ENCODE data around the gene MFNG. TPM values are rescaled to one million over a fixed set of nuclear protein-coding genes. Genes with fewer than 3 reads are reported as not detected.

MFNG gene
- total and polyA plus RNA-seq, 7 donors = 8.0 to 33.9 (median 10.8) TPM

DNA sequence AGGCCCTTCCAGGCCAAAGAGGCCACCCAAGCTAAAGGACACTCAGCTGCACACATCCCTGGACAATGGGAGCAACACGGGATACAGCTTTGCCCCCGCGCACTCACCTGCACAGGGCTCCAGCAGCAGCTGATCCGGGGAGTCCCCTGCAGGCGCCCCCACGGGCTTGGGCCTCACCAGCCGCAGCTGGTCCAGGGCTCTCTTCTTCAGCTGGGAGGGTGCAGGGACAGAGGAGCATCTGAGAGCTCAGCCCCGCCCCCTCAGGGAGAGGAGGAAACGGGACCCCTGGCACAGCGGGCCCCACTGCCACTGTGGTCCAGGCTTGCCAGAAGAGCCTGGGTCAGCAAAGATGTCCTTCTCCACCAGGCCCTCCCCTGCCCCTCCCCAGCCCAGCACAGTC, 7.8 kb upstream of the MFNG start:
- Histone ChIP-seq H3K4me3 (no peak overlapping the region), H3K4me1 (no peaks in the 10 kb centered on the region), H3K27ac (no peak overlapping the region), H3K36me3 (no peaks in the 10 kb centered on the region), H3K9me3 (no peaks in the 10 kb centered on the region), H3K27me3 (peaks cover 0 to 59% (median 10%) of the 10 kb centered on the region in 3 donors)
- intact Hi-C loops (cut with DNase I) = no loop called here
- WGBS, 2 donors = 89 to 93% methylated on average over 10 of the region's 10 CpGs
- DNase-seq = no peak
- TF ChIP-seq POLR2AphosphoS5 (IDR thresholded peaks at IDR 0.05) (no peak), POLR2A (IDR thresholded peaks at IDR 0.05) (no peak), EP300 (IDR thresholded peaks at IDR 0.05) (no peak)
- TF ChIP-seq, protein P1, sequence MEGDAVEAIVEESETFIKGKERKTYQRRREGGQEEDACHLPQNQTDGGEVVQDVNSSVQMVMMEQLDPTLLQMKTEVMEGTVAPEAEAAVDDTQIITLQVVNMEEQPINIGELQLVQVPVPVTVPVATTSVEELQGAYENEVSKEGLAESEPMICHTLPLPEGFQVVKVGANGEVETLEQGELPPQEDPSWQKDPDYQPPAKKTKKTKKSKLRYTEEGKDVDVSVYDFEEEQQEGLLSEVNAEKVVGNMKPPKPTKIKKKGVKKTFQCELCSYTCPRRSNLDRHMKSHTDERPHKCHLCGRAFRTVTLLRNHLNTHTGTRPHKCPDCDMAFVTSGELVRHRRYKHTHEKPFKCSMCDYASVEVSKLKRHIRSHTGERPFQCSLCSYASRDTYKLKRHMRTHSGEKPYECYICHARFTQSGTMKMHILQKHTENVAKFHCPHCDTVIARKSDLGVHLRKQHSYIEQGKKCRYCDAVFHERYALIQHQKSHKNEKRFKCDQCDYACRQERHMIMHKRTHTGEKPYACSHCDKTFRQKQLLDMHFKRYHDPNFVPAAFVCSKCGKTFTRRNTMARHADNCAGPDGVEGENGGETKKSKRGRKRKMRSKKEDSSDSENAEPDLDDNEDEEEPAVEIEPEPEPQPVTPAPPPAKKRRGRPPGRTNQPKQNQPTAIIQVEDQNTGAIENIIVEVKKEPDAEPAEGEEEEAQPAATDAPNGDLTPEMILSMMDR (IDR thresholded peaks at IDR 0.05) = no peak

DNA sequence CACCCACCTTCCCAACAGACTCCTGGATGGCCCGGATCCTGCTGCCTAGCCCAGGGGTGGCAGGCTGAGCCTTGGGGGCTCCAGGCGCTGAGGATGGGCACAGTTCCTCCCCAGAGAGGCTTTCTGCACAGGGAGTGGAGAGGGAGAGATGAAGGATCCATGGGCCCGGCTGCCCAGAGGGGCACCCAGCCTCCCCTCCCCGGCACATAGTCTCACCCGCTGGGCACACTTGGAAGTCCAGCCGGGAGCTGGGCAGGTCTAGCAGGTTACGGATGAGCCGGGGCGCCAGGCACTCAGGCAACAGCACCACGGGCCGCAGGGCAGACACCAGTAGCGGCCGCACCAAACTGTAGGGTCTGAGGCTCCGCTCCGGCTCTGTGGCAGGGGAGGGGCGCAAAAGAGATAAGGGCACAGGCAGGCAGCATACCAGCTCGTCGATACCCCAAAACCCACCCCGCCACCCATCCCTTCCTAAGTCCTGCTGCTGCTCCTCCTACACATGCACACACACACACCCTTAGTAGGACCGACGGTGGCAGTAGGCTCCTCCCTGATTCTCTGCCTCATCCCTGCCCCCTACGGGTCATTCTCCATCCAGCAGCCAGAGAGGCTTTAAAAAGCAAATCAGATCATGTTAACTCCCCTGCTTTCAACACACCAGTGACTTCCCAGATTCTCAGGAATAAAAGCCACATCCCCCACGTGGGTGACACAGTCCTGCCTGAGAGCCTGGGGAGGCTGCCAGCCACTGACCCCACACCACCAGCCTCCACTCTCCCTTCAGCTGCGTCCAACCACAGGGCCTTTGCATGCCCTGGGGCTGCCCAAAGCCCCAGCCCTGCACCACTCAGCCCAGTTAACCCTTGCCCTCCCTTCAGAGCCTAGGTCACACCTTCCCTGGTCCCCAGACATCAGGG, 6.5 kb upstream of the MFNG start:
- Histone ChIP-seq H3K4me3 (no peak overlapping the region), H3K27me3 (peaks cover 0 to 50% (median 10%) of the 10 kb centered on the region in 3 donors), H3K4me1 (no peaks in the 10 kb centered on the region), H3K27ac (no peak overlapping the region), H3K36me3 (no peaks in the 10 kb centered on the region), H3K9me3 (no peaks in the 10 kb centered on the region)
- intact Hi-C loops (cut with DNase I) = no loop called here
- no peak for TF ChIP-seq POLR2AphosphoS5 (IDR thresholded peaks at IDR 0.05)
- TF ChIP-seq POLR2A (IDR thresholded peaks at IDR 0.05) = no peak
- TF ChIP-seq, protein P1 (IDR thresholded peaks at IDR 0.05) = no peak
- no peak for TF ChIP-seq EP300 (IDR thresholded peaks at IDR 0.05)
- WGBS, 2 donors = 73 to 74% methylated on average over 24 of the region's 24 CpGs
- DNase-seq = no peak

DNA sequence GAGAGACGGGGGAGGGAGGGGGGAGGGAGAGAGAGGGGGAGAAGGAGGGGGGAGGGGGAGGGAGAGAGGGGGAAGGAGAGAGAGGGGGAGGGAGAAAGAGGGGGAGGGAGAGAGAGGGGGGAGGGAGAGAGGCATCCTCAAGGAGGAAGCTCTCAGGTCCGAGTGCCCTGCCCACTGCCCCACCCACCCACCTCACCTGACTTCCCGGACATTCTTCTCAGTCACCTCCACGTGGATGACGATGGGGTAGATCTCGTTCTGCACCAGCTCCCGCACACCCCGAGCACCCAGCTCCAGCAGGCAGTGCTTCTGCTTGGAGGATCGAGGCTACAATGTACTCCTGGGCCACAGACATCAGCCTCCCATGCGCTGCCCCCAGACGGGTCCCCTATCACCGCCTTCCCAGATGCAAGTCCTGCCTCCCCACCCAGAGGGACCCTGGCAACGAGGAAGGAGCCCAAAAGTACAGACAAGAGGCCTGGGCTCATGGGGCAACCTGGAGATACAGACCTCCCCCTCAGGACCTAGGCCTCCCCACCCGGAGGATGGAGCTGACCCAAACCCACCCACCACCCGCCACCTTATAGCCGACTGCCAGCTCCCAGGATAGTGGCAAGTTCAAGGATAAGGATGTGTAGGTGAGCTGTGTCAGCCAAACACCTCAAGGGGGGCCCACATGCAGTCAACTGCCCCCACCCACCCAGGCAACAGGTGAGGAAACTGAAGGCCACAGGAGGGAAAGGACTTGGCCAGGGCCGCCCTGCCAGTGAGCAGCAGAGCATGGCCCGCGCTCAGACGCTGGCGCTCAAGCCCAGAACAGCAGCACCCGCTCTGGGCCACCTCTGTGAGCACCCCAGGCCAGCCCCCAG, 5.6 kb upstream of the MFNG start:
- Histone ChIP-seq H3K27ac (no peak overlapping the region), H3K4me1 (peaks cover 0 to 4% (median under 1%) of the 10 kb centered on the region in 4 donors), H3K27me3 (peaks cover 0 to 49% (median 14%) of the 10 kb centered on the region in 3 donors), H3K4me3 (no peak overlapping the region), H3K9me3 (no peaks in the 10 kb centered on the region), H3K36me3 (no peaks in the 10 kb centered on the region)
- TF ChIP-seq POLR2A (IDR thresholded peaks at IDR 0.05) = no peak
- TF ChIP-seq, protein P1 (IDR thresholded peaks at IDR 0.05) = no peak
- 71 to 78% methylated on average over 21 of the region's 22 CpGs for WGBS, 2 donors
- no peak for DNase-seq
- intact Hi-C loops (cut with DNase I) = no loop called here

DNA sequence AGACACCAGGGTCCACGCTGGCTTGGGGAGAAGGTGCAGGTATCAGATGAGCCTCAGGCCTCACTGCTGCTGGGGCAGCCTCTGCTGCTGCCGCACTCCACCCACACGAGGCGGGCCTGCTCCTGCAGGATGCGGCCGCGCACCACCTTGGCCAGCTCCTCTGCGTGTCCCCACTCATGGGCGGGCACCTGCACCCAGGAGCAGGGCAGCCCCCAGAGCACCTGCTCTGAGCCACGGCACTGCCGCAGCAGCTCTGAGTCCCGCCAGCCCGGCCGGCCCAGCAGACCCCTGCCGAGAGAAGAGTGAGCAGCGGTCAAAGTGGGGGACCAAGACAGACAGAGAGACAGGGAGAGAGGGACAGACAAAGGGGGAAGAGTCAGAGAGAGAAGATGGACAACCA, 4.9 kb upstream of the MFNG start:
- TF ChIP-seq, protein P1 (IDR thresholded peaks at IDR 0.05) = no peak
- TF ChIP-seq EP300 (IDR thresholded peaks at IDR 0.05) = no peak
- no peak for TF ChIP-seq POLR2A (IDR thresholded peaks at IDR 0.05)
- no peak for TF ChIP-seq POLR2AphosphoS5 (IDR thresholded peaks at IDR 0.05)
- peaks cover 0 to 49% (median 20%) of the 10 kb centered on the region in 3 donors for H3K27me3 ChIP-seq
- no peaks in the 10 kb centered on the region for H3K9me3 ChIP-seq
- H3K4me3 ChIP-seq = no peak overlapping the region
- intact Hi-C loops (cut with DNase I) = no loop called here
- H3K27ac ChIP-seq = no peak overlapping the region
- no peak for DNase-seq
- H3K36me3 ChIP-seq = no peaks in the 10 kb centered on the region
- 93 to 94% methylated on average over 16 of the region's 16 CpGs for WGBS, 2 donors
- peaks cover 0 to 10% (median 7%) of the 10 kb centered on the region in 4 donors for H3K4me1 ChIP-seq
